GM10248 (cell line): ENCODE data around the gene PIK3R1.
A peak's percentile ranks its signal among the peaks of the same experiment; 100 is the strongest.

Experiments used
- CTCF ChIA-PET: fragments of 300-600 bp; sonication (Branson Sonifier 250); formaldehyde crosslinking; extraction: SDS; loops from one replicate; lab custom pipeline; 2021; ENCODE audit warnings: antibody characterized with exemption; lab: Yijun Ruan, JAX
- POLR2A ChIA-PET: fragments of 350-650 bp; sonication (Branson Sonifier 250); formaldehyde crosslinking; extraction: SDS; loops from one replicate; lab custom pipeline; 2020; ENCODE audit warnings: antibody characterized with exemption; lab: Yijun Ruan, JAX
- DNase-seq: peaks from one replicate; pipeline ENCODE4 v3.0.0; 2012; ENCODE audit errors: extremely low spot score
- CTCF ChIP-seq: IDR thresholded peaks from 2 replicates; pipeline ENCODE4 v1.5.1; 2012; ENCODE audit warnings: mild to moderate bottlenecking, low read depth; ENCODE audit errors: extremely low read depth, missing control alignments, control extremely low read depth

The PIK3R1 gene

GRCh38 chr5:68269820-68270219 lies 54.3 kb downstream of the PIK3R1 start:
- DNase-seq = no peak
- CTCF ChIA-PET = interaction anchor here (0.8 to 6.1 kb wide), 9 partner anchors 9 to 1023 kb away, joined by 4 to 38 read pairs (median 9); no protein-coding TSS in a partner anchor
- no peak for TF ChIP-seq CTCF
- POLR2A ChIA-PET = no interaction called here

GRCh38 chr5:68270399-68270975 lies 54.9 kb downstream of the PIK3R1 start:
- ChIA-PET POLR2A (no interaction called here), CTCF (interaction anchor here (1.3 to 6.1 kb wide), 10 partner anchors 9 to 1023 kb away, joined by 4 to 38 read pairs (median 10); partner anchors contain the start of gene PIK3R1)
- DNase-seq = no peak
- TF ChIP-seq CTCF = no peak

GRCh38 chr5:68271124-68271523 lies 55.6 kb downstream of the PIK3R1 start:
- no peak for DNase-seq
- POLR2A ChIA-PET = no interaction called here
- CTCF ChIA-PET = interaction anchor here (1.3 to 6.1 kb wide), 13 partner anchors 9 to 1024 kb away, joined by 3 to 38 read pairs (median 9); partner anchors contain the start of gene PIK3R1
- TF ChIP-seq CTCF = no peak

- POLR2A ChIA-PET = interaction anchor here (0.6 to 0.8 kb wide), 3 partner anchors 27 to 1097 kb away, joined by 3 to 4 read pairs (median 4); partner anchors contain the start of gene PIK3R1
- no peak for DNase-seq
- CTCF ChIA-PET = interaction anchor here (1.0 to 6.1 kb wide), 12 partner anchors 11 to 1025 kb away, joined by 3 to 38 read pairs (median 8); no protein-coding TSS in a partner anchor
- TF ChIP-seq CTCF = peak; percentile 23
These were observed 56.7 kb downstream of the PIK3R1 start for GRCh38 chr5:68272289-68272688.

- no peak for TF ChIP-seq CTCF
- DNase-seq = no peak
- CTCF ChIA-PET = interaction anchor here (0.7 to 3.5 kb wide), 12 partner anchors 8 to 1067 kb away, joined by 3 to 20 read pairs (median 4); partner anchors contain the start of gene PIK3R1
- POLR2A ChIA-PET = no interaction called here
These were observed 58.3 kb downstream of the PIK3R1 start for GRCh38 chr5:68273717-68274409.

- POLR2A ChIA-PET = no interaction called here
- CTCF ChIA-PET = interaction anchor here (1.4 to 3.2 kb wide), 3 partner anchors 11 to 29 kb away, joined by 3 to 14 read pairs (median 4); no protein-coding TSS in a partner anchor
- no peak for TF ChIP-seq CTCF
- no peak for DNase-seq
These were observed 59.5 kb downstream of the PIK3R1 start for GRCh38 chr5:68274847-68275651.
